SH-SY5Y (cell line): ENCODE data around the gene ADAM22.

Source experiments
- GATA2 ChIP-seq: IDR thresholded peaks from 2 replicates; pipeline ENCODE4 v1.6.1; 2011; ENCODE audit warnings: mild to moderate bottlenecking, low read depth, low read length
- GATA3 ChIP-seq: IDR thresholded peaks from 2 replicates; pipeline ENCODE4 v1.6.1; 2011; ENCODE audit warnings: low read depth, mild to moderate bottlenecking, low read length, moderate library complexity

- TF ChIP-seq GATA3 (no peak), GATA2 (no peak)
Observed at GRCh38 chr7:87959336-87959735, 25.3 kb downstream of the ADAM22 start.
